ENCODE data around the gene TBK1.

GRCh38 chr12:64428956-64429355 lies 23.0 kb upstream of the TBK1 start:
- TF ChIP-seq CTCF (IDR thresholded peaks at IDR 0.05; ENCODE audit: low read length) (no peak), EZH2 (IDR thresholded peaks at IDR 0.05; ENCODE audit: borderline replicate concordance, low read length) (no peak)
